GM12878 (cell line): ENCODE results near the gene FAM89B. TPM values are rescaled to one million over a fixed set of nuclear protein-coding genes. Genes with fewer than 3 reads are reported as not detected.
A peak's percentile ranks its signal among the peaks of the same experiment; 100 is the strongest.

ENCODE experiments used
- ASH2L ChIP-seq: fragments of 300-600, 200-600 bp; sonication (generic); IDR thresholded peaks from 2 replicates; pipeline ENCODE4 v1.6.1; 2017; ENCODE audit warnings: low read depth, mild to moderate bottlenecking, borderline replicate concordance
- ATF2 ChIP-seq: IDR thresholded peaks from 2 replicates; pipeline ENCODE4 v1.6.1; 2012; ENCODE audit warnings: low read length, inconsistent platforms
- BACH1 ChIP-seq: fragments of 450-650 bp; IDR thresholded peaks from 2 replicates; pipeline ENCODE4 v1.6.1; 2017; ENCODE audit warnings: mild to moderate bottlenecking, borderline replicate concordance
- BRCA1 ChIP-seq: IDR thresholded peaks from 2 replicates; pipeline ENCODE4 v1.6.1; 2011; ENCODE audit warnings: low read depth, low read length, improper control_type of control experiment
- CUX1 ChIP-seq: IDR thresholded peaks from 2 replicates; pipeline ENCODE4 v1.6.1; 2012; ENCODE audit warnings: improper control_type of control experiment, low read depth, low read length; ENCODE audit not compliant: insufficient replicate concordance
- EGR1 ChIP-seq, 2 experiments: IDR thresholded peaks; 1 replicate in 1 of 2; 2 replicates in 1 of 2; pipeline ENCODE4 v1.6.1; 2011 to 2012; ENCODE audit warnings: low read depth in 2 of 2, low read length in 2 of 2, borderline replicate concordance in 1 of 2, mild to moderate bottlenecking in 1 of 2, moderate library complexity in 1 of 2
- EZH2 ChIP-seq: IDR thresholded peaks from 2 replicates; pipeline ENCODE4 v1.6.1; 2012; ENCODE audit warnings: low read depth, mild to moderate bottlenecking, control low read depth, inconsistent platforms, low read length, borderline replicate concordance; ENCODE audit not compliant: control insufficient read depth
- FOS ChIP-seq: IDR thresholded peaks from 3 replicates; pipeline ENCODE4 v1.6.1; 2011; ENCODE audit warnings: borderline replicate concordance; ENCODE audit not compliant: insufficient read length; ENCODE audit errors: extremely low read depth
- FOXK2 ChIP-seq: fragments of 450-650 bp; IDR thresholded peaks from 2 replicates; pipeline ENCODE4 v1.6.1; 2017; ENCODE audit warnings: mild to moderate bottlenecking, moderate library complexity
- GATAD2B ChIP-seq: fragments of 450-650 bp; conservative IDR thresholded peaks from 2 replicates; pipeline ENCODE4 v1.6.1; 2017; ENCODE audit warnings: low read depth, mild to moderate bottlenecking, moderate library complexity
- JUNB ChIP-seq: IDR thresholded peaks from 2 replicates; pipeline ENCODE4 v1.6.1; 2016; ENCODE audit warnings: antibody characterized with exemption, mild to moderate bottlenecking
- KAT2A ChIP-seq: conservative IDR thresholded peaks from 2 replicates; pipeline ENCODE4 v1.6.1; 2011; ENCODE audit warnings: low read depth, low read length; ENCODE audit not compliant: control insufficient read depth
- LARP7 ChIP-seq: fragments of 450-650 bp; IDR thresholded peaks from 2 replicates; pipeline ENCODE4 v1.6.1; 2017; ENCODE audit warnings: mild to moderate bottlenecking
- MEF2A ChIP-seq: IDR thresholded peaks from 2 replicates; pipeline ENCODE4 v1.6.1; 2011; ENCODE audit warnings: low read depth, mild to moderate bottlenecking, low read length, moderate library complexity; ENCODE audit not compliant: insufficient read depth
- MLLT1 ChIP-seq: fragments of 450-650 bp; IDR thresholded peaks from 2 replicates; pipeline ENCODE4 v1.6.1; 2016; ENCODE audit warnings: mild to moderate bottlenecking
- MXI1 ChIP-seq: fragments of 150-350 bp; IDR thresholded peaks from 2 replicates; pipeline ENCODE4 v1.6.1; 2011; ENCODE audit warnings: low read depth, mild to moderate bottlenecking, inconsistent platforms, low read length, improper control_type of control experiment
- NKRF ChIP-seq: fragments of 450-650 bp; conservative IDR thresholded peaks from 2 replicates; pipeline ENCODE4 v1.6.1; 2017; ENCODE audit warnings: mild to moderate bottlenecking, moderate library complexity
- NR2F1 ChIP-seq: fragments of 450-650 bp; conservative IDR thresholded peaks from 2 replicates; pipeline ENCODE4 v1.6.1; 2017; ENCODE audit warnings: mild to moderate bottlenecking
- polyA plus RNA-seq, 11 experiments: library from polyadenylated mRNA; depleted of rRNA in 4 of 11; unstranded in 6 of 11; stranded (reverse) in 5 of 11; fragments of >200 nt; fragmentation: Nextera tagmentation in 4 of 11; fragmentation: Illumina TruSeq in 1 of 11; extraction: Ambion mirVana in 4 of 11; extraction: Trizol in 1 of 11; gene quantifications; 1 replicate in 1 of 11; 2 replicates in 10 of 11; pipeline versions ENCODE4 v1.2.1 to v1.2.3, GENCODE V29; 2011 to 2016; ENCODE audit warnings: inconsistent platforms in 2 of 11, missing spikeins in 2 of 11, low read depth in 1 of 11
- total RNA-seq, 4 experiments: library from RNA; depleted of rRNA in 3 of 4; stranded (reverse); fragments of >200 nt in 3 of 4; fragmentation: Illumina TruSeq in 1 of 4; extraction: Trizol in 1 of 4; gene quantifications; 2 replicates each; pipeline versions ENCODE4 v1.2.1 to v1.2.3, GENCODE V29; 2013 to 2021

The FAM89B gene
- total and polyA plus RNA-seq, 10 of the 15 experiments (the other 5 are each of a cell fraction or from before 2014, with no cell fraction given) = 0.34 to 36.7 (median 9.8) TPM

GRCh38 chr11:65589444-65590239 is 17.3 kb downstream of the FAM89B start (continued):
- TF ChIP-seq CUX1 (no peak), BRCA1 (no peak), FOXK2 (no peak), EGR1 (IDR thresholded peaks at IDR 0.05; ENCODE audit: borderline replicate concordance in 1 of 2, low read depth in 2 of 2, low read length in 2 of 2) (peak in 1 of 2 experiments; percentile 67; a peak in 1 of 3 replicates), NR2F1 (no peak; the same call in 1 of the 2 replicates), GATAD2B (0 out of 2 replicates have a peak, but pooled peaks have one; percentile 45), JUNB (no peak), MLLT1 (0 out of 2 replicates have a peak, but pooled peaks have one; percentile 15), ASH2L (no peak), FOS (no peak), NKRF (no peak), MXI1 (no peak), EZH2 (no peak), MEF2A (no peak), LARP7 (no peak), KAT2A (no peak), BACH1 (no peak), ATF2 (no peak)
